HepG2 (cell line): ENCODE results near the gene OSGIN1. TPM values are rescaled to one million over a fixed set of nuclear protein-coding genes. Genes with fewer than 3 reads are reported as not detected.
A peak's percentile ranks its signal among the peaks of the same experiment; 100 is the strongest.

Experiments
- AKAP8 ChIP-seq: sonication (generic); formaldehyde crosslinking; IDR thresholded peaks from 2 replicates; pipeline ENCODE4 v1.5.1; 2020; ENCODE audit warnings: mild to moderate bottlenecking, missing genetic modification reagents
- ARNT ChIP-seq: fragments of 450-650 bp; IDR thresholded peaks from 2 replicates; pipeline ENCODE4 v1.6.1; 2017
- DNMT3B ChIP-seq: conservative IDR thresholded peaks from 2 replicates; pipeline ENCODE4 v1.6.1; 2016; ENCODE audit warnings: missing biosample characterization, control low read depth
- GATAD2A ChIP-seq: IDR thresholded peaks from 2 replicates; pipeline ENCODE4 v1.6.1; 2016
- GPN1 ChIP-seq: sonication (generic); formaldehyde crosslinking; IDR thresholded peaks from 2 replicates; pipeline ENCODE4 v1.5.1; 2020; ENCODE audit warnings: missing genetic modification reagents, borderline replicate concordance
- HOXD1 ChIP-seq: sonication (generic); formaldehyde crosslinking; IDR thresholded peaks from 2 replicates; pipeline ENCODE4 v1.5.0; 2020; ENCODE audit warnings: missing genetic modification reagents
- IRX3 ChIP-seq: sonication (generic); formaldehyde crosslinking; IDR thresholded peaks from 2 replicates; pipeline ENCODE4 v1.8.1; 2023; ENCODE audit warnings: mild to moderate bottlenecking, low read depth, missing genetic modification reagents, borderline replicate concordance
- KAT7 ChIP-seq: IDR thresholded peaks from 2 replicates; pipeline ENCODE4 v1.6.1; 2018; ENCODE audit warnings: borderline replicate concordance, missing compliant biosample characterization
- KDM2A ChIP-seq: sonication (generic); formaldehyde crosslinking; IDR thresholded peaks from 2 replicates; pipeline ENCODE4 v1.4.0; 2020; ENCODE audit warnings: low read depth, missing genetic modification reagents, borderline replicate concordance
- KLF11 ChIP-seq: IDR thresholded peaks from 2 replicates; pipeline ENCODE4 v1.6.1; 2016; ENCODE audit warnings: missing compliant biosample characterization
- KLF15 ChIP-seq: sonication (generic); formaldehyde crosslinking; IDR thresholded peaks from 2 replicates; pipeline ENCODE4 v1.8.1; 2023; ENCODE audit warnings: borderline replicate concordance, mild to moderate bottlenecking, inconsistent platforms, missing genetic modification reagents, mixed read lengths
- KMT2A ChIP-seq: sonication (generic); formaldehyde crosslinking; IDR thresholded peaks from 2 replicates; pipeline ENCODE4 v1.4.0; 2020; ENCODE audit warnings: missing genetic modification reagents
- PHF8 ChIP-seq: sonication (generic); formaldehyde crosslinking; IDR thresholded peaks from 2 replicates; pipeline ENCODE4 v1.5.0; 2020; ENCODE audit warnings: missing genetic modification reagents
- RFX5 ChIP-seq: IDR thresholded peaks from 2 replicates; pipeline ENCODE4 v1.6.1; 2011; ENCODE audit warnings: low read depth, low read length, improper control_type of control experiment
- SALL1 ChIP-seq: sonication (generic); formaldehyde crosslinking; IDR thresholded peaks from 2 replicates; pipeline ENCODE4 v1.8.0; 2022; ENCODE audit warnings: mild to moderate bottlenecking, missing genetic modification reagents
- SRSF4 ChIP-seq: fragments of 200-400 bp; formaldehyde crosslinking; IDR thresholded peaks from one replicate; pipeline ENCODE4 v1.6.1; 2018; ENCODE audit warnings: mild to moderate bottlenecking, low read depth, low read length, moderate library complexity; ENCODE audit not compliant: poor library complexity, severe bottlenecking
- ZBTB7A ChIP-seq: sonication (generic); formaldehyde crosslinking; IDR thresholded peaks from 2 replicates; pipeline ENCODE4 v1.8.0; 2022; ENCODE audit warnings: mild to moderate bottlenecking, missing genetic modification reagents
- ZNF24 ChIP-seq: fragments of 450-650 bp; IDR thresholded peaks from 2 replicates; pipeline ENCODE4 v1.6.1; 2017; ENCODE audit warnings: antibody characterized with exemption, mild to moderate bottlenecking
- ZNF530 ChIP-seq: sonication (generic); formaldehyde crosslinking; IDR thresholded peaks from 2 replicates; pipeline ENCODE4 v1.5.0; 2020; ENCODE audit warnings: low read depth, mild to moderate bottlenecking, missing genetic modification reagents
- ZNF552 ChIP-seq: sonication (generic); formaldehyde crosslinking; IDR thresholded peaks from 2 replicates; pipeline ENCODE4 v1.9.0; 2022; ENCODE audit warnings: missing genetic modification reagents, mild to moderate bottlenecking, borderline replicate concordance
- ZNF839 ChIP-seq: sonication (generic); formaldehyde crosslinking; IDR thresholded peaks from 2 replicates; pipeline ENCODE4 v1.4.0; 2020; ENCODE audit warnings: missing genetic modification reagents, mild to moderate bottlenecking, borderline replicate concordance
- polyA plus RNA-seq, 8 experiments: library from polyadenylated mRNA; depleted of rRNA in 3 of 8; stranded (reverse) in 7 of 8; unstranded in 1 of 8; fragments of >200 nt; fragmentation: Illumina TruSeq in 4 of 8; extraction: Trizol in 4 of 8; gene quantifications; 2 replicates each; pipeline versions ENCODE4 v1.2.1 to v1.2.3, GENCODE V29; 2011 to 2016; ENCODE audit warnings: low read depth in 4 of 8, missing spikeins in 1 of 8, mixed read lengths in 1 of 8; ENCODE audit not compliant: insufficient read depth in 1 of 8
- total RNA-seq, 5 experiments: library from RNA; depleted of rRNA; stranded (reverse); fragments of >200 nt; fragmentation: Illumina TruSeq; extraction: Trizol; gene quantifications; 2 replicates each; pipeline ENCODE4 v1.2.3, GENCODE V29; 2016; ENCODE audit warnings: low read depth in 1 of 5
- TF ChIP-seq, protein P1 (sequence below): sonication (generic); formaldehyde crosslinking; IDR thresholded peaks from 2 replicates; pipeline ENCODE4 v1.4.0; 2020; ENCODE audit warnings: missing genetic modification reagents
- TF ChIP-seq, protein P2 (sequence below): sonication (generic); formaldehyde crosslinking; IDR thresholded peaks from 2 replicates; pipeline ENCODE4 v1.4.0; 2020; ENCODE audit warnings: mild to moderate bottlenecking, missing genetic modification reagents, borderline replicate concordance

Gene OSGIN1
- total and polyA plus RNA-seq, 2 of the 13 experiments (the other 11 are each of a cell fraction or from before 2014, with no cell fraction given) = 20.5 to 27.1 TPM

DNA sequence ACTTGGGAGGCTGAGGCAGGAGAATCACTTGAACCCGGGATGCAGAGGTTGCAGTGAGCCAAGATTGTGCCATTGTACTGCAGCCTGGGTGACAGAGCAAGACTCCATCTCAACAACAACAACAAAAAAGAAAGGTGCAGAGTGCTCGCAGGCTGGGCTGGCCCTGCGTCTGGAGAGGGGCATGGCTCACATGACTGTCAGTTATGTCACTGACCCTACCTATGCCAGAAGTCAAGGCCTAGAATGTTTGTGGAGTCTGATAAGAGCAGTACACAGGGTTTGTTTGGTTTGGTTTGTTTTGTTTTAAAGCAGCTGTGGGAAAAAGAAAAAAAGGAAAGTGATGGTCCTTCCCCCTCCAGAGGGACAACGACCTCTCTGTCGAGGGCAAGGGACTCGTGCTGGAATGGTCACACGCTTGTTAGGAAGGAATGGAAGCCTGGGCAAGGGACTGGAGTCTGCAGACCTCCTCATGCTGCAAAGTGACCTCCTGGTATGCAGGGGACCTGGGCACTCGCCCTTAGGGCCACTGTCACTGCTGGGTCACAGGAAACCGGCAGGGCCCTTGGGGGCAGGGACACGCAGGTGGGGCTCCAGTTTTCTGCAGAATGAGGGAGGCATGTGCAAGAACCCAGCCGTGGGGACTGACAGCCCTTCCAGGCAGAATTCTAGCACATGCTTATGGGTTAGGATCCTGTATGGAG lies 10.1 kb upstream of the OSGIN1 start (continued):
- TF ChIP-seq, protein P1, sequence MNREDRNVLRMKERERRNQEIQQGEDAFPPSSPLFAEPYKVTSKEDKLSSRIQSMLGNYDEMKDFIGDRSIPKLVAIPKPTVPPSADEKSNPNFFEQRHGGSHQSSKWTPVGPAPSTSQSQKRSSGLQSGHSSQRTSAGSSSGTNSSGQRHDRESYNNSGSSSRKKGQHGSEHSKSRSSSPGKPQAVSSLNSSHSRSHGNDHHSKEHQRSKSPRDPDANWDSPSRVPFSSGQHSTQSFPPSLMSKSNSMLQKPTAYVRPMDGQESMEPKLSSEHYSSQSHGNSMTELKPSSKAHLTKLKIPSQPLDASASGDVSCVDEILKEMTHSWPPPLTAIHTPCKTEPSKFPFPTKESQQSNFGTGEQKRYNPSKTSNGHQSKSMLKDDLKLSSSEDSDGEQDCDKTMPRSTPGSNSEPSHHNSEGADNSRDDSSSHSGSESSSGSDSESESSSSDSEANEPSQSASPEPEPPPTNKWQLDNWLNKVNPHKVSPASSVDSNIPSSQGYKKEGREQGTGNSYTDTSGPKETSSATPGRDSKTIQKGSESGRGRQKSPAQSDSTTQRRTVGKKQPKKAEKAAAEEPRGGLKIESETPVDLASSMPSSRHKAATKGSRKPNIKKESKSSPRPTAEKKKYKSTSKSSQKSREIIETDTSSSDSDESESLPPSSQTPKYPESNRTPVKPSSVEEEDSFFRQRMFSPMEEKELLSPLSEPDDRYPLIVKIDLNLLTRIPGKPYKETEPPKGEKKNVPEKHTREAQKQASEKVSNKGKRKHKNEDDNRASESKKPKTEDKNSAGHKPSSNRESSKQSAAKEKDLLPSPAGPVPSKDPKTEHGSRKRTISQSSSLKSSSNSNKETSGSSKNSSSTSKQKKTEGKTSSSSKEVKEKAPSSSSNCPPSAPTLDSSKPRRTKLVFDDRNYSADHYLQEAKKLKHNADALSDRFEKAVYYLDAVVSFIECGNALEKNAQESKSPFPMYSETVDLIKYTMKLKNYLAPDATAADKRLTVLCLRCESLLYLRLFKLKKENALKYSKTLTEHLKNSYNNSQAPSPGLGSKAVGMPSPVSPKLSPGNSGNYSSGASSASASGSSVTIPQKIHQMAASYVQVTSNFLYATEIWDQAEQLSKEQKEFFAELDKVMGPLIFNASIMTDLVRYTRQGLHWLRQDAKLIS (CRISPR knock-in tag) = 0 out of 2 replicates have a peak, but pooled peaks have one; percentile 47
- TF ChIP-seq GATAD2A (peak; percentile 99), HOXD1 (CRISPR knock-in tag) (peak; percentile 72; the same call in 1 of the 2 replicates), KAT7 (peak; percentile 88), ZNF552 (CRISPR knock-in tag) (peak; percentile 67; the same call in 1 of the 2 replicates), ZNF839 (CRISPR knock-in tag) (no peak), ZNF24 (no peak), DNMT3B (CRISPR knock-in tag) (peak; percentile 94), RFX5 (0 out of 2 replicates have a peak, but pooled peaks have one; percentile 25), AKAP8 (CRISPR knock-in tag) (peak; percentile 84), KDM2A (CRISPR knock-in tag) (peak; percentile 78; the same call in 1 of the 2 replicates), KMT2A (peak; percentile 65; the same call in 1 of the 2 replicates), KLF15 (CRISPR knock-in tag) (peak; percentile 53; the same call in 1 of the 2 replicates), KLF11 (CRISPR knock-in tag) (peak; percentile 70; the same call in 1 of the 2 replicates), ZNF530 (CRISPR knock-in tag) (no peak), ARNT (no peak), PHF8 (CRISPR knock-in tag) (peak; percentile 55), GPN1 (CRISPR knock-in tag) (no peak), IRX3 (CRISPR knock-in tag) (peak; percentile 92; the same call in 1 of the 2 replicates), SALL1 (CRISPR knock-in tag) (peak; percentile 98), SRSF4 (no peak), ZBTB7A (CRISPR knock-in tag) (peak; percentile 90; the same call in 1 of the 2 replicates)
- TF ChIP-seq, protein P2, sequence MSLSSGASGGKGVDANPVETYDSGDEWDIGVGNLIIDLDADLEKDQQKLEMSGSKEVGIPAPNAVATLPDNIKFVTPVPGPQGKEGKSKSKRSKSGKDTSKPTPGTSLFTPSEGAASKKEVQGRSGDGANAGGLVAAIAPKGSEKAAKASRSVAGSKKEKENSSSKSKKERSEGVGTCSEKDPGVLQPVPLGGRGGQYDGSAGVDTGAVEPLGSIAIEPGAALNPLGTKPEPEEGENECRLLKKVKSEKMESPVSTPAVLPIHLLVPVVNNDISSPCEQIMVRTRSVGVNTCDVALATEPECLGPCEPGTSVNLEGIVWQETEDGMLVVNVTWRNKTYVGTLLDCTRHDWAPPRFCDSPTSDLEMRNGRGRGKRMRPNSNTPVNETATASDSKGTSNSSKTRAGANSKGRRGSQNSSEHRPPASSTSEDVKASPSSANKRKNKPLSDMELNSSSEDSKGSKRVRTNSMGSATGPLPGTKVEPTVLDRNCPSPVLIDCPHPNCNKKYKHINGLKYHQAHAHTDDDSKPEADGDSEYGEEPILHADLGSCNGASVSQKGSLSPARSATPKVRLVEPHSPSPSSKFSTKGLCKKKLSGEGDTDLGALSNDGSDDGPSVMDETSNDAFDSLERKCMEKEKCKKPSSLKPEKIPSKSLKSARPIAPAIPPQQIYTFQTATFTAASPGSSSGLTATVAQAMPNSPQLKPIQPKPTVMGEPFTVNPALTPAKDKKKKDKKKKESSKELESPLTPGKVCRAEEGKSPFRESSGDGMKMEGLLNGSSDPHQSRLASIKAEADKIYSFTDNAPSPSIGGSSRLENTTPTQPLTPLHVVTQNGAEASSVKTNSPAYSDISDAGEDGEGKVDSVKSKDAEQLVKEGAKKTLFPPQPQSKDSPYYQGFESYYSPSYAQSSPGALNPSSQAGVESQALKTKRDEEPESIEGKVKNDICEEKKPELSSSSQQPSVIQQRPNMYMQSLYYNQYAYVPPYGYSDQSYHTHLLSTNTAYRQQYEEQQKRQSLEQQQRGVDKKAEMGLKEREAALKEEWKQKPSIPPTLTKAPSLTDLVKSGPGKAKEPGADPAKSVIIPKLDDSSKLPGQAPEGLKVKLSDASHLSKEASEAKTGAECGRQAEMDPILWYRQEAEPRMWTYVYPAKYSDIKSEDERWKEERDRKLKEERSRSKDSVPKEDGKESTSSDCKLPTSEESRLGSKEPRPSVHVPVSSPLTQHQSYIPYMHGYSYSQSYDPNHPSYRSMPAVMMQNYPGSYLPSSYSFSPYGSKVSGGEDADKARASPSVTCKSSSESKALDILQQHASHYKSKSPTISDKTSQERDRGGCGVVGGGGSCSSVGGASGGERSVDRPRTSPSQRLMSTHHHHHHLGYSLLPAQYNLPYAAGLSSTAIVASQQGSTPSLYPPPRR (CRISPR knock-in tag) = peak; percentile 98
